Ecto neural progenitor cell (in vitro differentiated cells): Measurements from ENCODE around the gene CCNY.
"Not testable (repeated sequence)": the region's sequence is repeated elsewhere in the genome, so short reads cannot be mapped to it uniquely, and the experiment has no call there.

ENCODE experiments used
- DNase-seq: peaks from one replicate; pipeline ENCODE4 v3.0.0-alpha.2; 2018; ENCODE audit warnings: low spot score

CCNY gene

GRCh38 chr10:35520996-35521395 lies 184.7 kb downstream of the CCNY start:
- DNase-seq: no peak

GRCh38 chr10:35523670-35524225 lies 187.4 kb downstream of the CCNY start:
- DNase-seq: no peak

GRCh38 chr10:35526746-35527145 lies 190.4 kb downstream of the CCNY start:
- no peak for DNase-seq

DNA sequence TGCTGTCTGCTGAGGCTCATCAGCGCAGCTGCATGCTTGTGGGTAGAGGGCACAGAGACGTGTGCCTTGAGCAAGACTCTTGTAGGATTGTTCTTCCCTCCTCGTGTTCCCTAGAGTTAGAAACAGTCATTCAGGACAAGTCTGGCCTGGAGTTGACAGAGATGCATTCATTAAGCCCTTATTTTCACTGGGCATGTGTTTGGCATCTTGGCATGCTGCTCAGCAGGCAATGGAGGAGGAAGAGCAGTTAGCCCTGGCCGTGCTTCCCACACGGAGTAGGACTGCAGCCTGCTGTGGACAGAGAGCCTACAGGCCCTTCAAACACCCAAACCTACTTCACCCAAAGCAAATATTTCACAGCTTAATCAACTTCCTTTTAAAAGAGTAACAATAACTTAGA lies 195.8 kb downstream of the CCNY start:
- DNase-seq: no peak

DNA sequence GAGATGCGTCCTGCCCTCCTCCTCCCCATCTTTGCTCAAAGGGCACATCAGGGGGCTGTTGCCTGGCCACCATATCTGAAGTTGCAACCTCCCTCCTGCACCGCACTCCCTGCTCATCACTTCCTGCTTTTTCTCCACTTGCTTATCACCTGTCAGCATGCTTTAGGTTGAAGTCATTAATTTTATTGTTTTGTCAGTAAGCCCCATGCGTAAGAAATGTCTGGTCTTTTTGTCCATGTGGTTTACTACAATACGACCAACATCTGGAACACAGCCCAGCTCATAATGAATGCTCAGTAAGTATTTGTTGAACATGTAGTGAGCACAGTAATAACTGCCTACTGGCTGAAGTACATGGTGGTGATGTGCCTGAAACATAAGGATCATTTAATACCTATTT lies 197.3 kb downstream of the CCNY start:
- DNase-seq: no peak

GRCh38 chr10:35535136-35535535 lies 198.8 kb downstream of the CCNY start:
- no peak for DNase-seq

GRCh38 chr10:35536789-35537188 lies 200.5 kb downstream of the CCNY start:
- DNase-seq: no peak

DNA sequence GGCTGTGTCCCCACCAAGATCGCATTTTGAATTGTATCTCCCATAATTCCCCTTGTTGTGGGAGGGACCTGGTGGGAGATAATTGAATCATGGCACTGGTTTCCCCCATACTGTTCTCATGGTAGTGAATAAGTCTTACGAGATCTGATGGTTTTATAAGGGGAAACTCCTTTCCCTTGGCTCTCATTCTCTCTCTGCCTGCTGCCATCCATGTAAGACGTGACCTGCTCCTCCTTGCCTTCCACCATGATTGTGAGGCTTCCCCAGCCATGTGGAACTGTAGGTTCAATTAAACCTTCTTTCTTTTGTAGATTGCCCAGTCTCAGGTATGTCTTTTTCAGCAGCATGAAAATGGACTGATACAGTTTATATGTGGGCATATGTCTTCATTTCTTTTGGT lies 201.6 kb downstream of the CCNY start:
- DNase-seq: not testable (repeated sequence)

DNA sequence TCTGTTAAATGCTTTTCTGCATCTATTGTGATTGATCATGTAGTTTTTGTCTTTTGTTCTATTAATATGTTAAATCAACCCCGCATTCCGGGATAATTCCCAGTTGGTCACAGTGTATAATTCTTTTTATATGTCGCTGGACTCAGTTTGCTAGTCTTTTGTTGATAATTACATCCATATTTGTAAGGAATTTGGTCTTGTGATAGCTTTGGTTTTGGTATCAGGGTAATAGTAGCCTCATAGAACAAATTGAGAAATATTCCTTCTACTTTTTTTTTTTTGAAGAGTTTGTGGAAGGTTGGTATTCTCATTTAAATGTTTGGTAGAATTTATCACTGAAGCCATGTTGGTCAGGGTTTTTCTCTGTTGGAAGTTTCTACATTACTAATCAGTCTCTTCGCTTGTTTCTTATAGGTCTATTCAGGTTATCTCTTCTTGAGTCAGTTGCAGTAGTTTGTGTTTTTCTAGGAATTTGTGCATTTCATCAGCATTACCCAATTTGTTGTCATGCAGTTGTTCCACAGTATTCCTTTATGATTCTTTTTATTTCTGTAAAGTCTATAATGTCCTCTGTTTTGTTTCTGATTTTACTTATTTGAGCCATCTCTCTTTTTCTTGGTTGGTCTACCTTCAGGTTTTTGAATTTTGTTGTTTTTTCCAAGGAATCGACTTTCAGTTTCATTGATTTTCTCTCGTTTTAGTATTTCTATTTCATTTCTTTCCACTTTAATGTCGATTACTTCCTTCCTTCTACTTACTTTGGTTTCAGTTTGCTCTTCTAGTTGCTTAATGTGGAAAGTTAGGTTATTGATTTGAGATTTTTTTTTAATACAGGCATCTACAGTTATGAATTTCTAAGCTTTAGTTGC lies 204.2 kb downstream of the CCNY start:
- no peak for DNase-seq

GRCh38 chr10:35541720-35542119 lies 205.4 kb downstream of the CCNY start:
- DNase-seq: no peak

DNA sequence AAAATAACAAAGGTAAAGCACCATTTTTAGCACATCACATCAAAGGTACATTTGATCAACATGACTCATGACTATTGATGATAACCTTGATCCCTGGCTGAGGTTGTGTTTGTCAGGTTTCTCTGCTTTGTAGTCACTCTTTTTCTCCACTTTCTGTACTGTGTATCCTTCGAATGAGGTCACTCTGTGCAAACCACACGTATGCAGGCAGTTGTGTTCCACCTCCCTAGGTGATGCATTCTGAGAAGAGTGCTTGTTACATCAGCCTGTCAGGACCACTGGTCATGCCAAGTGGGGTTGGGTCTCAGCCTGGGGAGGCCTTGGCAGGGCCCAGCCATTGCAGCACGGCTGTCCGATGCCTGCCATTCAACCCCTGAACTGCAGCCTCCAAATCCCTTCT lies 206.0 kb downstream of the CCNY start:
- no peak for DNase-seq

DNA sequence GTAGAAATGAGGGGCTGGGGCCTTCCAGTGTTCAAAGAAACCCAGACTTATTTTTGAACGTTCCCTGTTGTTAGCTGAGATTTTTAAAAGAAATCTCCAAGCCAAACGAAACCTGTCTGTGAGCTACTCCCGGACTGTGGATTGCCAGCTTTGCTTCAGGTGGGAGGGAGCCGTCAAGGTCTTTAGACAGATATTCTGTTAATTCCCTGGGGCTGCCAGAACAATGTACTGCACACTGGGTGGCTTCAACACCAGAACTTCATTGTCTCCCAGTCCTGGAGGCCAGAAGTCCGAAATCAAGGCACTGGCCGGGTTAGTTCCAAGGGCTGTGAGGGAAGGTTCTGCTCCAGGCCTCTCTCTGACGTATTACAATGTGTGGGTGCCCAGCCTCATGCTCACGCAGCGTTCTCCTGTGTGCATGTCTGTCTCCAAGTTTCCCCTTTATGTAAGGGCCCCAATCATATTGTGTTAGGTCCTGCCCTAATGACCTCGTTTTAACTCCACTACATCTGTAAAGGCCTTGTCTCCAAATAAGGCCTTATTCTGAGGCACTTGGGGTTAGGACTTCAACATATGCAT lies 208.9 kb downstream of the CCNY start:
- DNase-seq: no peak

DNA sequence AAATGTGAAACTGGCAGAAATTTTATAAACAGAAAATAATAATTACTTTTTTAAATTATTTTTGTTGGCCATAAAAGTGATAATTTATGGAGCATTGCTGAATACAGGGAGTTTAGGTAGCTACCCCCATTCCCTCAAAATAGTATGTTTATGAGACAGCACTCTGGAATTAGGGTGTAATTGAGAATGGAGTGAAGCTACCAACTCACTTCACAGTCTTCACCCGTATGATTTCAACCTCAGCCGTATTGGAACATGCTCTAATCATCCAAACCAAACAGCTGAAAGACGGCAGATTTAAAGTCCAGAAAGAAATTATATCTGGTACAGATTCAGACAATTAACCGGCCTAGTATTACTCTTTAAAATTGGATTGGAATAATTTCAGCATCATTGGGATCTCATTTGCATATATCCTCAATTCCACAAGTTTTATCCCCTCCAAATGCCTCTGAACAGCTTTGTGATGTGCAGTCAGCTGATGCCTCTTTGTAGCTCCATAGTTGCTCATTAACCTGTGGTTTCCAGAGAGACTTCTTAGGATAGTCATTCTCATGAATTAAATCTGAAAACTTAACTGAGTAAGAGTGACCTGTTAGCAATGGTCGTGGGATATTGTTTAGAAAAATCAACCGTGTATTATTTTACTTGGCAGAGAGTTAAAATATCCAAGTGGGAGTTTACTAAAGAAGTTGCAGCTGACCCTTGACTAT lies 209.7 kb downstream of the CCNY start:
- DNase-seq: no peak

DNA sequence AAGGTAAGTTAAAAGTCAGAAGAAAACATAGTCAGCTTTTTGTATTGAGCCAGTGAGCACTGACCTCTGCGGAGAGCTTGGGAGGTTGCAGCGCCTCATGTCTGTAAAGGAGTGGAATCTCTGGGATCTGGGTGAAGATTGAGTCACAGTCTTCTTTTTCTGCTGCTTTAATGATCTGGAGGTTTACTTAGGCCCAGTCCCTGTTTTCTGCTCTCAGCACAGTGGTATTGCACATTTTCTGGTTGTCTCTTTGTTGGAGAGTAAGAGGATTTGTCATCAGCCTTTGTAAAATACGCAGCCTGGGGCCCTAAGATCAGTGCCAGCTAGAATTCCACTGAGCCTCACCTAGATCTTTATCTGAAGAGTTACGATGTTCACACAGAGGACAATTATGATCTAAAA lies 210.5 kb downstream of the CCNY start:
- DNase-seq: no peak

- DNase-seq: no peak
Observed at GRCh38 chr10:35552650-35553342, 216.5 kb downstream of the CCNY start.

GRCh38 chr10:35554036-35554435 lies 217.7 kb downstream of the CCNY start:
- no peak for DNase-seq

- no peak for DNase-seq
Observed at GRCh38 chr10:35554461-35555056, 218.2 kb downstream of the CCNY start.

DNA sequence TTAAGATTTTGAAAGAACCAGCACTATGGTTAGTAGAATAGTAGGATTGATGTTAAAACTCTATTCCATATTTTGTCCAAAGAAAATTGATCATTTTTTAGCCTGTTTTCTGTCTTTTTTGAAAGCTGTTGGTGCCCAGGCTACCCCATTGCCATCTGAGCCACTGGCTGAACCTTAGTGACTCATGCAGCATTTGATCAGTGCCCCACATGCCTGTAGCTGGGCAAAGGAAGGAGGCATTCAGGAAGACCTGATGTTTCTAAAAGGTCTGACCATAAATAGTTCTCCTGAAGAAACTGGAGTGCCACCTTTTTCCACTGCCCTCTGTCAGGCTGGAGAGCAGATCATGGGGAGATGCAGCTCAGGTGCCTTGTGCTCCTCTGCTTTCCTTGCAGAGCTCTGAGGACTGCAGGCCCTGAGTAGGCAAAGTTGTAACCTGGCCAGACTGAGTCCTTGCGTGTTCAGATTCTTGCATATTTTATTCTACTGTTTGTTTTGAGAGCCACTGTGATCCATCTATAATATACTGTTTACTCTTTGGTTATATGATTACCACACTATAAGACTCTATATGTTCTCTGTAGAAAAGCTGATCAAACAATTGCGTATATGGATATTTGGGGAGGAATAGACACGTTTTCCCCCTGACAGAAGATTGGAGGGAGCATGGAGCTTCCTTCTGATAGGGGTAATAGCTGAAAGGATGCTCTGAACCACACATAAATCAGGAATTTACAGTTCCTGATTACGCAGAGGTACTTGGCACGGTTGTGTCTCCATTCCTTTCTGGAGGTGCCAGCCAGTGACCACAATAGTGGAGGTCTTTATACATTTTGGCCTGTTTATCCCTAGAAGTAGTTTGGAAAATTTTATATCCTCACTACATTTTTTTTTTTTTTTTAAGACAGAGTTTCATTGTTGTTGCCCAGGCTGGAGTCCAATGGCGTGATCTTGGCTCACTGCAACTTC lies 219.9 kb downstream of the CCNY start:
- DNase-seq: no peak

- no peak for DNase-seq
Observed at GRCh38 chr10:35558276-35558675, 222.0 kb downstream of the CCNY start.

DNA sequence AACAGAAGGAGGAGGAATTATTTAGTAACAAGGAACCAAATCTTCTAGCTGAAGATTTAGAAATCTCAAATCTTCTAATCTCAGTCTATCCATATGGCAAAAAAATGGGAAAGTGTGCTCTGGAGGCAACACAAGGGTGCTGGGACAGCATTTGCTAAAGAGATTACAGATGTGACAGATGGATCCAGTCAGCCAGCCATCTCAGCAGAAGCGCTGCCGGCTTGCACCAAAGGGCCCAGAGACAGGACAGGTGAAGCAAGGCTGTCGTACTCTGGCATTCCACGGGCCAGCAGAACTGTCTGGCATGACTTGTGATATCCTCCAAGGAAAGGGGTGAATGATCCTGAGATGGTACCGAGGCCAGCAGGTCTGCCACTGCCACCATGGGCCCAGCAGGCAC lies 223.1 kb downstream of the CCNY start:
- no peak for DNase-seq

DNA sequence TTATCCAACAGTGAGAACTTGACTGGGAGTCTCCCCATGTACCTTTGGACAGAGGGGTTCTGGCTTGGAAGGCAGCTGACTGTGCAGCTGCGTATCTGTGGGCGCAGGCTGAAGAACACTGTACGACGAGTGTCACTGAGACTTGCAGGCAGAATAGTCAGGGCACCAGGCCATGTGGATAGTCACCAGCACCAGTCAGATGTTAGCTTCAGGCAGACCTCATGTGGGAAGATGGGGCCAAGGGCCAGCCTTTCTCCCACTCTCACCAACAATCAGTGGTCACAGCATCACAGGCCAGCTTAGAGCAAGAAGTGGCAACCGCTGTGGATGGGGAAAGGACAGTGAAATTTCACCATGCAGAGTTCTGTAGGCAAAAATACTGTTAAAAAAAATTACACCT lies 225.4 kb downstream of the CCNY start:
- no peak for DNase-seq
